ENCODE measurements around the gene ST3GAL3. TPM values are rescaled to one million over a fixed set of nuclear protein-coding genes. Genes with fewer than 3 reads are reported as not detected.
A peak's percentile ranks its signal among the peaks of the same experiment; 100 is the strongest.

ST3GAL3 gene
- total and polyA plus RNA-seq, 2 of the 13 experiments (the other 11 are each of a cell fraction or from before 2014, with no cell fraction given), result 5.1 to 8.1 TPM

DNA sequence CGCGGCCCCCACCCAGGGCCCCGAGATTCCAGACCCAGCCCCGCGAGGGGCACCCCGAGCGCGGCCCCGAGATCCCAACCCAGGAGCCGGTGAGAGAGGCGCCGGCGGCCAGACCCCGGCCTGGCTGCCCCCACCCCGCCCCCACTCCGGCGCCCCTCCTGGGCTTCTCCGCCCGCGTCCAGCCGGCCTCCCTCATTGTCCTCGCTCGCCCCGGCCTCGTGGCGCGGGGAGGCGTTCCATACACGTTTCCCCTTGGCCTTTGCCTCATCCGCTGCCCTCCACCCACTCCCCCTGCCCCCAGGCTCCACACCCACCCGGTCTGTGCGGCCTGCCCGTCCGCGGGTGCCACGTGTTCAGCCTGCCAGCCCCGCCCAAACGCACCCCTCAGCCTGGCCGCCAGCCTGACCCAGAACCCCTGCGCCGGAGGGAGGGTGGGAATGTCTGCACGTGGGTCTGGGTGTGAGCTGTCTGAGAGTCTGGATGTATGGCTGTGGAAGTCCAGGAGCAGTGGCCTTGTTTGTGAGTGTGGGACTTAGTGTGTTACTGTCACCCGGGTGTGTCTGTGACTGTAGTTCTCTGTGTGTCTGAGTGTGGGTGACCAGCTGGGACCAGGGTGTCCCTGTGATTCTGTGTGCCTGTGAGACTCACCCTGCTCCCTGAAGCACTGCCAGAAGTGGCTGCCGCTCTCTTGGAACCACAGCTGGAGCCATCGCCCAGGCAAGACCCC is 272.4 kb downstream of the ST3GAL3 start (continued):
- TF ChIP-seq, protein P1, sequence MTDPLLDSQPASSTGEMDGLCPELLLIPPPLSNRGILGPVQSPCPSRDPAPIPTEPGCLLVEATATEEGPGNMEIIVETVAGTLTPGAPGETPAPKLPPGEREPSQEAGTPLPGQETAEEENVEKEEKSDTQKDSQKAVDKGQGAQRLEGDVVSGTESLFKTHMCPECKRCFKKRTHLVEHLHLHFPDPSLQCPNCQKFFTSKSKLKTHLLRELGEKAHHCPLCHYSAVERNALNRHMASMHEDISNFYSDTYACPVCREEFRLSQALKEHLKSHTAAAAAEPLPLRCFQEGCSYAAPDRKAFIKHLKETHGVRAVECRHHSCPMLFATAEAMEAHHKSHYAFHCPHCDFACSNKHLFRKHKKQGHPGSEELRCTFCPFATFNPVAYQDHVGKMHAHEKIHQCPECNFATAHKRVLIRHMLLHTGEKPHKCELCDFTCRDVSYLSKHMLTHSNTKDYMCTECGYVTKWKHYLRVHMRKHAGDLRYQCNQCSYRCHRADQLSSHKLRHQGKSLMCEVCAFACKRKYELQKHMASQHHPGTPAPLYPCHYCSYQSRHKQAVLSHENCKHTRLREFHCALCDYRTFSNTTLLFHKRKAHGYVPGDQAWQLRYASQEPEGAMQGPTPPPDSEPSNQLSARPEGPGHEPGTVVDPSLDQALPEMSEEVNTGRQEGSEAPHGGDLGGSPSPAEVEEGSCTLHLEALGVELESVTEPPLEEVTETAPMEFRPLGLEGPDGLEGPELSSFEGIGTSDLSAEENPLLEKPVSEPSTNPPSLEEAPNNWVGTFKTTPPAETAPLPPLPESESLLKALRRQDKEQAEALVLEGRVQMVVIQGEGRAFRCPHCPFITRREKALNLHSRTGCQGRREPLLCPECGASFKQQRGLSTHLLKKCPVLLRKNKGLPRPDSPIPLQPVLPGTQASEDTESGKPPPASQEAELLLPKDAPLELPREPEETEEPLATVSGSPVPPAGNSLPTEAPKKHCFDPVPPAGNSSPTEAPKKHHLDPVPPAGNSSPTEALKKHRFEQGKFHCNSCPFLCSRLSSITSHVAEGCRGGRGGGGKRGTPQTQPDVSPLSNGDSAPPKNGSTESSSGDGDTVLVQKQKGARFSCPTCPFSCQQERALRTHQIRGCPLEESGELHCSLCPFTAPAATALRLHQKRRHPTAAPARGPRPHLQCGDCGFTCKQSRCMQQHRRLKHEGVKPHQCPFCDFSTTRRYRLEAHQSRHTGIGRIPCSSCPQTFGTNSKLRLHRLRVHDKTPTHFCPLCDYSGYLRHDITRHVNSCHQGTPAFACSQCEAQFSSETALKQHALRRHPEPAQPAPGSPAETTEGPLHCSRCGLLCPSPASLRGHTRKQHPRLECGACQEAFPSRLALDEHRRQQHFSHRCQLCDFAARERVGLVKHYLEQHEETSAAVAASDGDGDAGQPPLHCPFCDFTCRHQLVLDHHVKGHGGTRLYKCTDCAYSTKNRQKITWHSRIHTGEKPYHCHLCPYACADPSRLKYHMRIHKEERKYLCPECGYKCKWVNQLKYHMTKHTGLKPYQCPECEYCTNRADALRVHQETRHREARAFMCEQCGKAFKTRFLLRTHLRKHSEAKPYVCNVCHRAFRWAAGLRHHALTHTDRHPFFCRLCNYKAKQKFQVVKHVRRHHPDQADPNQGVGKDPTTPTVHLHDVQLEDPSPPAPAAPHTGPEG (CRISPR knock-in tag; IDR thresholded peaks at IDR 0.05), result peak; percentile 50; the same call in 1 of the 2 replicates
- TF ChIP-seq, protein P2, sequence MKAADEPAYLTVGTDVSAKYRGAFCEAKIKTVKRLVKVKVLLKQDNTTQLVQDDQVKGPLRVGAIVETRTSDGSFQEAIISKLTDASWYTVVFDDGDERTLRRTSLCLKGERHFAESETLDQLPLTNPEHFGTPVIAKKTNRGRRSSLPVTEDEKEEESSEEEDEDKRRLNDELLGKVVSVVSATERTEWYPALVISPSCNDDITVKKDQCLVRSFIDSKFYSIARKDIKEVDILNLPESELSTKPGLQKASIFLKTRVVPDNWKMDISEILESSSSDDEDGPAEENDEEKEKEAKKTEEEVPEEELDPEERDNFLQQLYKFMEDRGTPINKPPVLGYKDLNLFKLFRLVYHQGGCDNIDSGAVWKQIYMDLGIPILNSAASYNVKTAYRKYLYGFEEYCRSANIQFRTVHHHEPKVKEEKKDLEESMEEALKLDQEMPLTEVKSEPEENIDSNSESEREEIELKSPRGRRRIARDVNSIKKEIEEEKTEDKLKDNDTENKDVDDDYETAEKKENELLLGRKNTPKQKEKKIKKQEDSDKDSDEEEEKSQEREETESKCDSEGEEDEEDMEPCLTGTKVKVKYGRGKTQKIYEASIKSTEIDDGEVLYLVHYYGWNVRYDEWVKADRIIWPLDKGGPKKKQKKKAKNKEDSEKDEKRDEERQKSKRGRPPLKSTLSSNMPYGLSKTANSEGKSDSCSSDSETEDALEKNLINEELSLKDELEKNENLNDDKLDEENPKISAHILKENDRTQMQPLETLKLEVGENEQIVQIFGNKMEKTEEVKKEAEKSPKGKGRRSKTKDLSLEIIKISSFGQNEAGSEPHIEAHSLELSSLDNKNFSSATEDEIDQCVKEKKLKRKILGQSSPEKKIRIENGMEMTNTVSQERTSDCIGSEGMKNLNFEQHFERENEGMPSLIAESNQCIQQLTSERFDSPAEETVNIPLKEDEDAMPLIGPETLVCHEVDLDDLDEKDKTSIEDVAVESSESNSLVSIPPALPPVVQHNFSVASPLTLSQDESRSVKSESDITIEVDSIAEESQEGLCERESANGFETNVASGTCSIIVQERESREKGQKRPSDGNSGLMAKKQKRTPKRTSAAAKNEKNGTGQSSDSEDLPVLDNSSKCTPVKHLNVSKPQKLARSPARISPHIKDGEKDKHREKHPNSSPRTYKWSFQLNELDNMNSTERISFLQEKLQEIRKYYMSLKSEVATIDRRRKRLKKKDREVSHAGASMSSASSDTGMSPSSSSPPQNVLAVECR (CRISPR knock-in tag; IDR thresholded peaks at IDR 0.05; ENCODE audit: borderline replicate concordance), result peak; percentile 85
- TF ChIP-seq MEIS1 (CRISPR knock-in tag; IDR thresholded peaks at IDR 0.05; ENCODE audit: borderline replicate concordance) (peak; percentile 74; the same call in 1 of the 2 replicates), ATM (IDR thresholded peaks at IDR 0.05; ENCODE audit: borderline replicate concordance) (no peak), PCBP2 (optimal IDR thresholded peaks at IDR 0.05; ENCODE audit: low read depth, low read length, poor library complexity, severe bottlenecking) (no peak), ZNF792 (CRISPR knock-in tag; IDR thresholded peaks at IDR 0.05) (peak; percentile 57; the same call in 1 of the 2 replicates), ZNF737 (CRISPR knock-in tag; IDR thresholded peaks at IDR 0.05; ENCODE audit: borderline replicate concordance) (no peak), ZNF761 (CRISPR knock-in tag; conservative IDR thresholded peaks at IDR 0.05) (peak; percentile 76; the same call in 1 of the 2 replicates), FOXC1 (CRISPR knock-in tag; IDR thresholded peaks at IDR 0.05; ENCODE audit: borderline replicate concordance) (no peak)
- TF ChIP-seq, protein P3, sequence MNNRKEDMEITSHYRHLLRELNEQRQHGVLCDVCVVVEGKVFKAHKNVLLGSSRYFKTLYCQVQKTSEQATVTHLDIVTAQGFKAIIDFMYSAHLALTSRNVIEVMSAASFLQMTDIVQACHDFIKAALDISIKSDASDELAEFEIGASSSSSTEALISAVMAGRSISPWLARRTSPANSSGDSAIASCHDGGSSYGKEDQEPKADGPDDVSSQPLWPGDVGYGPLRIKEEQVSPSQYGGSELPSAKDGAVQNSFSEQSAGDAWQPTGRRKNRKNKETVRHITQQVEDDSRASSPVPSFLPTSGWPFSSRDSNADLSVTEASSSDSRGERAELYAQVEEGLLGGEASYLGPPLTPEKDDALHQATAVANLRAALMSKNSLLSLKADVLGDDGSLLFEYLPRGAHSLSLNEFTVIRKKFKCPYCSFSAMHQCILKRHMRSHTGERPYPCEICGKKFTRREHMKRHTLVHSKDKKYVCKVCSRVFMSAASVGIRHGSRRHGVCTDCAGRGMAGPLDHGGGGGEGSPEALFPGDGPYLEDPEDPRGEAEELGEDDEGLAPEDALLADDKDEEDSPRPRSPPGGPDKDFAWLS (CRISPR knock-in tag; IDR thresholded peaks at IDR 0.05; ENCODE audit: borderline replicate concordance), result peak; percentile 64; the same call in 1 of the 2 replicates
- TF ChIP-seq, protein P4, sequence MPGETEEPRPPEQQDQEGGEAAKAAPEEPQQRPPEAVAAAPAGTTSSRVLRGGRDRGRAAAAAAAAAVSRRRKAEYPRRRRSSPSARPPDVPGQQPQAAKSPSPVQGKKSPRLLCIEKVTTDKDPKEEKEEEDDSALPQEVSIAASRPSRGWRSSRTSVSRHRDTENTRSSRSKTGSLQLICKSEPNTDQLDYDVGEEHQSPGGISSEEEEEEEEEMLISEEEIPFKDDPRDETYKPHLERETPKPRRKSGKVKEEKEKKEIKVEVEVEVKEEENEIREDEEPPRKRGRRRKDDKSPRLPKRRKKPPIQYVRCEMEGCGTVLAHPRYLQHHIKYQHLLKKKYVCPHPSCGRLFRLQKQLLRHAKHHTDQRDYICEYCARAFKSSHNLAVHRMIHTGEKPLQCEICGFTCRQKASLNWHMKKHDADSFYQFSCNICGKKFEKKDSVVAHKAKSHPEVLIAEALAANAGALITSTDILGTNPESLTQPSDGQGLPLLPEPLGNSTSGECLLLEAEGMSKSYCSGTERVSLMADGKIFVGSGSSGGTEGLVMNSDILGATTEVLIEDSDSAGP (CRISPR knock-in tag; IDR thresholded peaks at IDR 0.05; ENCODE audit: borderline replicate concordance), result peak; percentile 65; the same call in 1 of the 2 replicates
- TF ChIP-seq, protein P5, sequence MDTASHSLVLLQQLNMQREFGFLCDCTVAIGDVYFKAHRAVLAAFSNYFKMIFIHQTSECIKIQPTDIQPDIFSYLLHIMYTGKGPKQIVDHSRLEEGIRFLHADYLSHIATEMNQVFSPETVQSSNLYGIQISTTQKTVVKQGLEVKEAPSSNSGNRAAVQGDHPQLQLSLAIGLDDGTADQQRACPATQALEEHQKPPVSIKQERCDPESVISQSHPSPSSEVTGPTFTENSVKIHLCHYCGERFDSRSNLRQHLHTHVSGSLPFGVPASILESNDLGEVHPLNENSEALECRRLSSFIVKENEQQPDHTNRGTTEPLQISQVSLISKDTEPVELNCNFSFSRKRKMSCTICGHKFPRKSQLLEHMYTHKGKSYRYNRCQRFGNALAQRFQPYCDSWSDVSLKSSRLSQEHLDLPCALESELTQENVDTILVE (CRISPR knock-in tag; IDR thresholded peaks at IDR 0.05), result no peak

Measured in HepG2 (cell line).